Germinal center (tissue), 1 donor: Measurements from ENCODE around the gene BAZ1A.
"Not testable (repeated sequence)": the region's sequence is repeated elsewhere in the genome, so short reads cannot be mapped to it uniquely, and the experiment has no call there.

Experiments used
- DNase-seq: peaks from one replicate; pipeline ENCODE4 v3.0.0; 2012; ENCODE audit warnings: mixed read lengths, low spot score

Gene BAZ1A

GRCh38 chr14:34781242-34781641 is 93.9 kb downstream of the BAZ1A start:
- DNase-seq, result peak; percentile 6

- no peak for DNase-seq
Observed at GRCh38 chr14:34780646-34781045, 94.5 kb downstream of the BAZ1A start.

GRCh38 chr14:34778744-34779143 is 96.4 kb downstream of the BAZ1A start:
- DNase-seq, result no peak

GRCh38 chr14:34776611-34777010 is 98.5 kb downstream of the BAZ1A start:
- DNase-seq, result no peak

GRCh38 chr14:34775922-34776321 is 99.2 kb downstream of the BAZ1A start:
- DNase-seq, result no peak

- DNase-seq, result no peak
Observed at GRCh38 chr14:34775342-34775741, 99.8 kb downstream of the BAZ1A start.

- no peak for DNase-seq
Observed at GRCh38 chr14:34770901-34771300, 104.3 kb downstream of the BAZ1A start.

GRCh38 chr14:34766606-34767005 is 108.6 kb downstream of the BAZ1A start:
- DNase-seq, result no peak

- no peak for DNase-seq
Observed at GRCh38 chr14:34766060-34766459, 109.1 kb downstream of the BAZ1A start.

- no peak for DNase-seq
Observed at GRCh38 chr14:34755215-34755614, 119.9 kb downstream of the BAZ1A start.

GRCh38 chr14:34754687-34755086 is 120.5 kb downstream of the BAZ1A start:
- DNase-seq, result no peak

- no peak for DNase-seq
Observed at GRCh38 chr14:34750670-34751069, 124.5 kb downstream of the BAZ1A start.

- no peak for DNase-seq
Observed at GRCh38 chr14:34750233-34750632, 124.9 kb downstream of the BAZ1A start.

- DNase-seq, result no peak
Observed at GRCh38 chr14:34749408-34749807, 125.8 kb downstream of the BAZ1A start.

GRCh38 chr14:34742270-34743115 is 132.7 kb downstream of the BAZ1A start:
- no peak for DNase-seq

- DNase-seq, result no peak
Observed at GRCh38 chr14:34741840-34742239, 133.3 kb downstream of the BAZ1A start.

GRCh38 chr14:34740139-34740538 is 135.0 kb downstream of the BAZ1A start:
- DNase-seq, result not testable (repeated sequence)

- not testable (repeated sequence) for DNase-seq
Observed at GRCh38 chr14:34737079-34737478, 138.1 kb downstream of the BAZ1A start.

- DNase-seq, result no peak
Observed at GRCh38 chr14:34733245-34733644, 141.9 kb downstream of the BAZ1A start.

GRCh38 chr14:34732802-34733201 is 142.4 kb downstream of the BAZ1A start:
- no peak for DNase-seq

GRCh38 chr14:34723867-34724266 is 151.3 kb downstream of the BAZ1A start:
- no peak for DNase-seq

- DNase-seq, result peak; percentile 66
Observed at GRCh38 chr14:34722723-34723545, 152.2 kb downstream of the BAZ1A start.

- DNase-seq, result no peak
Observed at GRCh38 chr14:34721129-34721528, 154.0 kb downstream of the BAZ1A start.
